Measurements from ENCODE around the gene TXNDC8.
A peak's percentile ranks its signal among the peaks of the same experiment; 100 is the strongest.
"Not testable (repeated sequence)": the region's sequence is repeated elsewhere in the genome, so short reads cannot be mapped to it uniquely, and the experiment has no call there.

TXNDC8 gene

DNA sequence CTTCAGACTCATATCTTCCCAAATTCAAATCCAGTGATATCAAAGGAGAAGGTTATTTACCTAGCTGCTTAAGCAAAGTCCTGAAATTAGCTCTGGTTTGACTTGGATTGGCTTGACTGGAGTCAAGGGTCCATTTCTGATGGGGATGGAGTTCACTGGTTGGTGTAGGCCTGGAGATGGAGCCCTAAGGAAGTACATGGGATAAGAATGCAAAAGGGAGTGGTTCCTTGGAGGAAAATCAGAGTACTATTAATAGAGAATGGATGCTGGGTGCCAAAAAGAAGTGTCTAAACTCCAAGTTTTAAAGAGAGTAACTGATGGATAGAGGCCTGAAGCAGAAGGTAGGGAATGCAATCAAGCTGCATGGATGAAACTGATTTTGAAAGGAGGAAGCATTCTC is 13.8 kb downstream of the TXNDC8 start:
- DNase-seq, result no peak

DNA sequence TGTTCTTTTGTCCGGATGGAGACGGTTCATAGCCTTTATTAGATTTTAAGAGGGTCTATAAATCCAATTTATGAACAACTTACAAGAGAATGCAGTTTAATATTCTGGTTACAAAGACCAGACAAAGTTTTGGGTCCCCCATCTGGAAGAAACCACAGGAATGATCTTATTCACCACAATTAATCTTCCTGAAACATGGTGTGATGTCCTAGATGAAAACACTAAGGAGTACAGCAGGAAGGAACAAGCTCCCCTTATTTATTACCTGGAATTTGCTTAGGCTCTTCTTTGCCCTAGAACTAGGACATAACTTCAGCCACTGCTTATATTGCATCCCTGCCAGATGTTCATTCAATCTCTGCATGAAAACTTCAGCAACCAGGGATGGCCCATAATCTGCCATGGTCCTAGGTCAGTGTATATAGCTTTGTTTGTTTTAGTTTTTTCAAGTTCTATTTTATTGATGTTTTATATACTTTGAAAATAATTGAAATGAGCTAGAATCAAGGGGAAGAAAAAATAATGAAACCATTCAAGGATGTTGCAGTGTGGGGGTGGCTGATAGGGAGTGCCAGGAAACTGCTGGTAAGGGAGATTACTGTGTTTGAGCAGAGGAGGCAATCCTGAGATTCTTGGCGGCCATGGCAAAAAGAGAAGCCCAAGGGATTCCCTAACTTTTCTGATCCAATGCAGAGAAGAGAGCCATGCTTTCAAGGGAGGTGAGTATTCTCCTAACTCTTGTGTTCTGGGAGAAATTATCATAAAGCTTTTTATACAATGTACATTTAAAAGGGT is 16.8 kb downstream of the TXNDC8 start:
- no peak for DNase-seq

DNA sequence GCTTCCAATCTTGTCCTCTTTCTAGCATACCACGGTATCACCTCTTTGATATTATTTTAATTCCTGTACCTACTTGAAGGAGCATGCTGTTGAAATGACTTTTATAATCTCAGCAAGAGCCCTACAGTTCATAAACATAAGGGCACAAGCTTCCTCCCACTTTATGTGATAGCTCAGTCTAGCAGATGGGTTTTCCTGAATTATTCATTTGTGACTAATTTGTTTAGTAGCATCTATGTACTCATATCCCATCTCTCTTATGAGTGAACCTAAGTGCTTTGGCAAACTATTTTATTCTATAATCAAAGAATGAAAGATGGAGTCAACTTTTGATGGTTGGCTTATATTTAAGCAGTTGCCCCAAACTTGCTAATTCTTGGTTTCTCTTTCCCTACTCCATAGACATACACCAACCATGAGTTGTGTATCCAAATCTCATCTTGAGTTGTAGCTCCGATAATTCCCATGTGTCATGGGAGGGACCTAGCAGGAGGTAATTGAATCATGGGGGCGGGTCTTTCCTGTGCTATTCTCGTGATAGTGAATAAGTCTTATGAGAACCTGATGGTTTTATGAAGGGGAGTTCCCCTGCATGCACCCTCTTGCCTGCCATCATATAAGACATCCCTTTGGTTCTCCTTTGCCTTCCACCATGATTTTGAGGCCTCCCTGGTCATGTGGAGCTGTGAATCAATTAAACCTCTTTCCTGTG is 17.7 kb downstream of the TXNDC8 start:
- no peak for DNase-seq

DNA sequence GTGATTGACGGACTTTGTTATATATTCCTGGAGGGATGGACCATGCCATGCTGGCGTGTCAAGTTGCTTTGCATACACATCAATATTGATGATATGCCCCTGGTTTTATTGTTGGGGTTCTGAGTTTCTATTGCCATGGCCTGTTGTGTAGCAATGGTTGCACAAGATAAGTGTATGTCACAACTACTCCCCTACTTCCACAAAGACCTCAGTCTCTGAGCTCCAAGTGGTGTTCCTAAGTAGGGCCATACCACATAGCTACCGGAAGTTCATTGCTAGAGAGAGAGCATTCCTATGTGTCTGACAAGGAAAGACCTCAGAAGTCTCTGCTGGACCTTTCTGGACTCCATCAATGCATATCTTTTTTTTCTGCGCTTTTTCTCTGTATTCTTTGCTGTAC is 19.8 kb downstream of the TXNDC8 start:
- DNase-seq, result no peak

DNA sequence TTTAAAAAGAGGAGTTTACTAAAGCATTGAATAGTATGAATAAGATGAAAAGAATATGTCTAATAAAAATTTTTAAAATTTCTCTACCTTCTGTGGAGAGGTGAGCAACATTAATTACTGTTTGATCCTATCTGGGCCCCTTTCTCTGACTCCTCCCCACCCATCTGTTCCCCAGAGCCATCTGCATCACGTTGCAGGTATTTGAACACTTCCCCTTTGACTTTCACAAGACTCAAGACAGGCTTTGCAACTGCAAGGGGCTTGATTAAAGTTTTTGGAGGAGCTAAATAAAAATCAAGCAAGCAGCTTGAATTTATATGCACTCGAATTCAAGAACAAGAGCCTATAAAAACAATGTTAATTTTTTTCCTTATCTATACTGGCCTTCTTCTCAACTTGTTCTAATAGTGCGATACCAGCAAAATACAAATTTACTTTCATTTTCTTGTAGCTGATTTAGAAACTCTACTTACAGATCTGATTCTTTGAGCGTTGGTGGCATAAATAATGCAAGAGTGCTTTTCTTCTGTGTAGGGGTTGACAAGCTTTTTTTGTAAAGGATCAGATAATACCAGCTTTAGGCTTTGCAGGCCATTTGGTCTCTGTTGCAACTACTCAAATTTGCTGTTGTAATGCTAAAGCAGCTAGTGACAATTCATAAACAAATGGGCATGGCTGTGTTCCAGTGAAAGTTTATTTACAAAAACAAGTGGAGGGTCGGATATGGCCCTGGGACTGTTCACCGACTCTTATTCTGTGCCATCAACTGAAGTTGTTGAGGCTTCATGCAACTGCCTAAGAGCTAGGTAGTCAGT is 21.2 kb downstream of the TXNDC8 start:
- peak in 1 of 2 experiments; percentile 10 for DNase-seq

DNA sequence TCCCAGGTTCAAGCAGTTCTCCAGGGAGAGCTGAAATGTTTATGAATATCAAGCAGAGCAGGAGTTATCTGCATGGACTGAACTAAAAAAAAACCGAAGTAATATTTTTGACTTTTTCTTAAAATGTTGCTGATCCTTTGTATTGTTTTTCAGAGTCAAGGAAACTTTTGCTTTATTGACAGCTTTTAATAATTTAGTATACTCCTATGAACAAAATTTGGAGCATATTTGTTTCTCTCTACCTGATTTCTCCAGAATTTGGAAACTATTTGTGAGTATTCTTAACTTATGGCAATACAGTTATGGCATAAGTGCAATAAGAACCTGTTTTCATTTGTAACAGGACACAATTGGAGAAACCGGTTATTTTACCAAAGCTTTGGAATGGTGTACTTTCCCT is 25.7 kb downstream of the TXNDC8 start:
- not testable (repeated sequence) for DNase-seq

DNA sequence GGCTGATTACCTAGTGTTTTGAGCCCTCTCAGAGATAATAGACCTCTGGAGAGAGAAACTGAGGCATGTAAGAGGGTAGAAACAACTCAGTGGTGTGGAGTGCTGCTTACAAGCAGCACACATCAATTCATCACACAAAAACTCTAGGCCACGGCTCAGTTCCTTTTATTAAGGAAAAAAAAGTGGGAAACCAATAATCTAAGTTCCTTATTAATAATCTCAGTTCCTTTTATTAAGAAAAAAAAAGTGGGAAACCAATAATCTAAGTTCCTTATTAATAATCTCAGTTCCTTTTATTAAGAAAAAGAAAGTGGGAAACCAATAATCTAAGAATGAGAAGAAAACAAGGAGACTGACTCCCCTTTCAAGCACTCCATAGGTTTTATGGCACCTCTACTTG is 28.0 kb downstream of the TXNDC8 start:
- no peak for DNase-seq

DNA sequence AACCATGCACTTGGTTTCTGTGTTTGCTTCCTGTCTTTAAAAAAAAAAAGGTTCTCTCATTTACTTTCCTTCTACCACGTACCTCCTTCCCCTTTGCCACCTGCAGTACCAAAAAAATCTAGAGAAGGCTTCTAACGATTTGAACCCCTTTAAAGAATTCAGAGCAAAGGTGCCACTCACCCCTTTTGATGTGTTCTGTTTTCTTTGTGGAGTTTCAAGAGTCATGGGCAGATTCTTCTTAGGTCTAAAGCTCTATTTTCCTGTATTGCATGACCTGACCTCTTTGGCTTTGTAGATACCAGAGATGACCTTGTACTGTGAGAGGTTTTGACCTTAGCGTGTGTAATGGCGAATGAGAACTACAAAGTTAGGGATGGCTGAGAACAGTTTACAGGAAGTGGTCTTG is 29.0 kb downstream of the TXNDC8 start:
- DNase-seq, result no peak

DNA sequence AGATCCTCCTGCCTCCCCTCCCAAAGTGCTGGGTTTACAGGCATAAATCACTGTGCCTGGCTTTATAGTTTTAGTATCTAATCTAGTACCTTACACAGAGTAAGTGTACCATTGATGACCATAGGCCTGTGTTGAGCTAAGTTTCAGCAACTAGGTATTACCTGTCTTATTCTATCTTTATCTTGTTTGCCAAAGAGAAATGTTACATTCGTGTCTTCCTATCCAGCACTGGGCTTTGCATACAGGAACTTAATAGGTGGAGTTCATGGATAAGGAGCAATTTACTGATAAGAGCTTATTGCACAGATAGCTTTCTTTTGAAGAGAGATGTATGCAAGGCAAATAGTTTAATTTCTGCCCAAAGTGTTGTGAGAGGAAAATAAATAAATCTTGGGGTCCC is 30.5 kb downstream of the TXNDC8 start:
- no peak for DNase-seq

DNA sequence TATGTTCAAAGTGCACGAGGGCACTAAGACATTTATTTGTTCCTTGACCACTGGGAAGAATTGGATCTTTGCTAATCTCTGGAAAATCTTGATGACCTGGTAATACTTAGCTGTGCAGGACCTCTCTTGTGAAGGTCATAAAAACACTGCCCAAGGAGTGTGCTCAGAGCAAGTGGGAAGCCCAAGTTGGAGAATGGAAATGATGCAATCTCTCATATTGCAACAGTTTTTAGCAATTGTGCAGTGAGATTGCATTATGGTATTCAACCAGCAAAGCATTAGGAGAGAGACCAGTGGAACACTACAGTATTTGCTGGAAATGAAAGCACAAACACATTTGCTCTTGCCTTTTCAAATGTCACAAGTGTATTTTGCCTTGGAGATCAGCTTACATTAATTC is 34.5 kb downstream of the TXNDC8 start:
- peak in 1 of 2 experiments; percentile 1 for DNase-seq

DNA sequence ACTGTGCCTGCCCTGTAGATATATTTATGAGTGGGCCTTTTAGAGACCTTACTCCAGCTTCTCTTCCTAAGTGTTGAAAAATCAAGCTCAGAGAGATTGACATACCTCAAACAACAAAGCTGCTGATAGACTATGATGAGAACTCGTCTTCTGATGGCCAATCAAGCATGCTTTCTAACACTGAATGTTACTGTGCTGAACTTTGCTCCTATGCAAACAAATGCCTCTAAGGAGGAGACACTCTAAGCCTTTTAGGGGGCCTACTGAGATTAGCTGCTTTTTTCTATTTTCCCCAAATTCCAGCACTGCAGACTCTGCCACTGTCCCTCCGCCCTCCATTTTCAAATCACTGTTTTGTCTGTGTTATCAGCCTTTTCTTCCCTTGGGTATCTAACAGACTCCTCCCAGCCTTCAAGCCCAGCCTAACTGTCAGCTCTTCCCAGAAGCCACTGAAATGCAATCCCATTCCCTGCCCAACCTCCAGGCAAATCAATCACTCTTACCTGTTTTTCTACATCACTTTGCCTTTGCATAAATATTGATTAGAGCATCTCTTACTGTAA is 39.5 kb downstream of the TXNDC8 start:
- DNase-seq, result no peak

DNA sequence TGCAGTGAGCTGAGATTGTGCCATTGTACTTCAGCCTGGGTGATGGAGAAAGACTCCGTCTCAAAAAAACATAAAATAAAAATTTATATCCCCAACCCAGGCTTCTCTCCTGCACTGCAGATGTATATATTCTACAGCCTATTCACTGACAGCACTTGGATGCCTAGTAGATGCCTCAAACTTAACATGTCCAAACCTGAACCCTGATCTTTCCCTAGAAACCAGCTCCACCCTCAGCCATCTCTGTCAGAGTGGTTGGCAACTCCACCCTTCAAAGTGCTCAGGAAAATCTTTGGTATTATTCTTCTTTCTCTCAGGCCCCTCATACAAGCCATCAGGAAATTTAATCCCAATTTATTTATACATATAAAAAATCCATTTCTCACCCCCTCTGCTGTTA is 44.4 kb downstream of the TXNDC8 start:
- no peak for DNase-seq

DNA sequence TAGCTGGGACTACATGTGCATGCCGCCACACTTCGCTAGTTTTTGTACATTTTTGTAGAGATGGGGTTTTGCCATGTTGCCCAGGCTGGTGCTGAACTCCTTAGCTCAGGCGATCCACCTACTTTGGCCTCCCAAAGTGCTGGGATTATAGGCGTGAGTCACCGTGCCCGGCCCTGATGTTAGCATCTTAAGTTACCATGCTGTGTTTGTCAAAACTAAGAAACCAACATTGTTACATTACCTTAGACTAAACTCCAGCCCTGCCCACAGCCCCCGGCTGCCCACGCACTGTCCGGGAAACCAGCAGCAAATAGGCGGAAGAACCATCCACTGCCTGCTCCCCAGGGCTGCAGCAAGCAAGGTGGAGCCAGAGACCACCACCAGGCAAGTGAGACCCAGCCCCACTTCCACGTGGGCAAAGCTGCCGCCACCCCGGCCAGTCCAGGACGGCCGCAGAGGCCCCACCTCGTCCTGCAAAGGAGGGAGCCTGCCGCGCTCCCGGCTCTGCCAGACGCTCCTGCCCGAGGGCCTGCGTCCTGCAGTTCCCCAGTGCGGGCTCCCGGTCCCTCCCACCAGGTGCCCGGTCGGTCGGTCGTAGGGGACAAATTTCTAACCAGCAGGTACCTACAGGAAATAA is 45.6 kb downstream of the TXNDC8 start:
- DNase-seq, result no peak

DNA sequence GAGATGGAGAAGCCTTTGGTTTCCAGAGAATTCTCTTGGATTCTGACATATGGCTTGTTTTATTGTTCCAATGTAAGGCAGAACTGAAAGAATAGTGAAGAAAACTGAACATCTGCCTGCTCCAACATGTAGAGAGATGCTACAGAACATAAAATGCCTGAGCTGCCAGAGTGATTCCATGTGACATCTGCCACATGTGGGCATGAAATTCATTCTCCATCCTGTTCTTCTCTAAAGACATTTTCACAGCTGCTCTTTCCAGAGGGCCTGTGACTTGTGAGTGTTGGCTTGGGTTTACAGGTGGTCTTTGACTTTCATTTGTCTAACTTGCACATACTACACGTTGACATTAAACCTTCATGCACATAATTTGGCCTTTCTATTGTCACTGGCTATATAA is 47.7 kb downstream of the TXNDC8 start:
- DNase-seq, result no peak

DNA sequence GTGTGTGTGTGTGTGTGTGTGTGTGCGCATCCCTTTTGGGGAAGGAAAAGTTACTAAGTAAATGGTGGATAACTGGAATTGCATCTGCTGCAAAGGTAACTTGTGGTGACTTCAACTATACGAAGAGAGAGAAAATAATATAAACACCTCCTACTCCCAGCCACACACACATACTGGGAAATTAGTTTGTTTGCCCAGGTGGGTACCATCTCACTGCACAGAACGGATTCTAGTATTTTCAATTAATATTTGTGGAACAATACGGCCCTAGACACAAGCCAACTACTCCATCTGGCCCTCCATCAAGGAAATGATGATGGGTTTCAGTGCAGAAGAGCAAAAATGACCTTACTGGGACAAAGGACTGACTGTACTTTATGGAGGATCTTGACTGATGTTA is 49.2 kb downstream of the TXNDC8 start:
- DNase-seq, result no peak

DNA sequence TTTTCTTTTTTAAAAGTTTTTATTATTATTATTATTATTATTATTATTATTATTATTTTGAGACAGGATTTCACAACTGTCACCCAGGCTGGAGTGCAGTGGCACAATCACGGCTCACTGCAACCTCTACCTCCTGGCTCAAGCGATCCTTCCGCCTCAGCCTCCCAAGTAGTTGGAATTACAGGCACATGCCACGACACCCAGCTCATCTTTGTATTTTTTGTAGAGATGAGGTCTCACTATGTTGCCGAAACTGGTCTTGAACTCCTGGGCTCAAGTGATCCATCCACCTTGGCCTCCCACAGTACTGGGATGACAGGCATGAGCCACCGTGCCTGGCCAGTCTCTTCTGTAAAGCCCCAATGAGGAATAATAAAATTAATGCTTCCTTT is 50.4 kb downstream of the TXNDC8 start:
- no peak for DNase-seq

DNA sequence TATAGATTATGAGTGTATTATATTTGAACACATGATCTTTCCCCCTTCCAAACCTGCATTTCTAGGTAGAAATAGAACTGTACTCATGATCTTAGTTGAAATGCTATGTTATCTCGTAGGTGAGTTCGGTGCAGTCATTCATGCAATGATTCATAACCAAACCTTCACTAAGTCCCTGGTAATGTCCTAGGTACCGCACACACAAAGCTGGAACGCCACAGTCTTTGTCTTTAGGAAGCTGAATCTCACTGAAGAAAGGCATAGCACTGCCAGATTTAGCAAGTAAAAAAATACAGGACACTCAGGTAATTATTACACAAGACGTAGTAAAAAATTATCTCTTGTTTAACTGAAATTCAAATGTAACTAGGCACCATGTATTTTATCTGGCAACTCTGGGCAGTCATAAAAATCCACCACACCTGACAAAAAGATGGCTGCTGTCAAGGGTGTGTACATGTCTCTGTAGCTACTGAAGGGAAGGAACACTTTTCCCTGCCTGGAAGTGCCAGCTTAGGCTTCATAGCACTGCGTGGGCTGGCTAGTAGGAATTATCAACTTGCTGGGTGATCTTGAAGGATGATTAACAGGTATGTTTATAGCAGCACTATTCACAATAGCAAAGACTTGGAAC is 53.3 kb downstream of the TXNDC8 start:
- DNase-seq, result no peak

DNA sequence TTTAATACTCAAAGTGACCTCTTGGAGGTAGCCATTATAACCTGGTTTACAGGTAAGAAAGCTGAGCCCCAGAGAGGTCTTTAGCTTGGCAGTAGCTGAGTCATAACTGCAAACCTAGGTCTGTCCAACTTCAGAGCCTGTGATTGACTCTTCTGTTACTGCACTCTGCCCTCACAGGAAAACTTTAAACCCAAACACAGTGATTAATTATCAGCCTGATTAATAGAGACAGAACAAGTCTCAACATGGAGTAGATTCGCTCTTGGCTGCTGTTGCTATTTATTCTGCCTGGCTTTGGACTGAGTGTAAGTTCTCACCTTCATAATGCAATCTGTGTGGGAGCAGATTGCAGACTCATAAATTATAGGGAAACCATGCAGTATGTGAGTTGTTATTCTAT is 53.9 kb downstream of the TXNDC8 start:
- DNase-seq, result no peak

DNA sequence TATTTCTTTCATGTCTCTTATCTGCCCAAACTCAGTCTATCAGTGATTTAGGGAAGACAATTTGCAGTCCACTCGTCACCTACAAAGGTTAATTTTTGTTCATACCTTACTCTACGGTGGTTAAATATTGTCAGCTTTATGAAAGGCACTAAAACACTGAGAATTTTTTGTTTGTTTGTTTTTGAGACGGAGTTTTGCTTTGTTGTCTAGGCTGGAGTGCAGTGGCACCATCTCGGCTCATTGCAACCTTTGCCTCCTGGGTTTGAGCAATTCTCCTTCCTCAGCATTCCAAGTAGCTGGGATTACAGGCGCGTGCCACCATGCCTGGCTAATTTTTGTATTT is 55.0 kb downstream of the TXNDC8 start:
- DNase-seq, result no peak

DNA sequence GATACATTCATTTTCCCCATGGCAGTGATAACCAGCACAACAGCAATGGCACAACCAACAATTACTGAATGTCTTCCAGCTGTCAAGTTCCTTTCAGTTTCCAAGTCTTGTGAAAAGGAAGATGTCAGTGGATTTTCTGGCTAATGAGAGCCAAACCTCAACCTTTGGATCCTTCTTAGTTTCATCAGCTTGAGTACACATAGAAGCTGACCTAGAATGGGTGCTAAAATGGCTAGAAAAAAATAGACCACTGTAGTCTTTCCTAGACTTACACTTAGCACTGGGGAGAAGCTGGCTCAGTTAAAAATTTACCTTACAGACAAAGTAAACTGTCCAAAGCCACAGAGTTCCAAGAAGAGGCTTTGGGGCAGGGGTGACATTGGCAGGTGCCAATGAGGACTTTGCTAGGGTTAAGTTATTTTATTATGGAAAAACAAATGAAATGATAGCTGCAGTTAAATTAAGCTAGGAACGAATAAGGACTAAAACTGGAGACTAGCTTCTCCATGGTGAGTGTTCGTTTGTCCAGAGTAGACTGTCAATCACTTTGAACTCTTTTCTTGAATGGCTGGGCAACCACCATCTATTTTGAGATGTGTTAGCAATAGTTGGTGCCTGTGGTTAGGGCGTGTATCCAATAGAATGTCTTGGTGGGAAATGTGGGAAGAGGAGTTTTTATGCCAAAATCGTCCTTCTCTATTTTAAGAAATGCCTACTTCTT is 55.5 kb downstream of the TXNDC8 start:
- DNase-seq, result peak; percentile 23 to 32

DNA sequence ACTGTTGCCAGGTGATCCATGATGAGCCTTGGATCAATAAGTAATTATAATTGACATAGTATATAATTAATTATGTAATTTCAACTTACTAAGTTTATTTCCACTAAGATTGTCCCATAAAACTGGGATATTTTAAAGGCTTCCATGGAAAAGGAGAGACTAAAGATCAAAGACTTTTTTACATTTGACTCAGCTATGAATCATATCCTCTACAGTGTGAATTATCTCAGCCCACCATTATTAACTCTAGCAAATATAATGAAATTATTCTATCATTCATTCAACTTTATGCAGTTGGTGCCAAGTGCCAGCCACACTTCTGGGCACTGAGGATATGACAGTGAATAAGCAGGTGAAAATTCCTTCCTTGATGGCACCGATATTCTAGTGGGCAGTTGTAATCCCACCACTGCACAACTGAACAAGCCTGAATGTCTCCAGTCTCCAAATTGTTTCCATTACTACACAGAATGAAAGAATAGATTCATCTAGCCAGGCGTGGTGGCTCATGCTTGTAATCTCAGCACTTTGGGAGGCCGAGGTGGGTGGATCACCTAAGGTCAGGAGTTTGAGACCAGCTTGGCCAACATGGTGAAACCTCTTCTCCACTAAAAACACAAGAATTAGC is 59.5 kb downstream of the TXNDC8 start:
- no peak for DNase-seq

Measured in Kasumi-1 (cell line).